ENCODE measurements around the gene ATP2C1. TPM values are rescaled to one million over a fixed set of nuclear protein-coding genes. Genes with fewer than 3 reads are reported as not detected.

The ATP2C1 gene
- total and polyA plus RNA-seq, 9 of the 15 experiments (the other 6 are each of a cell fraction or from before 2014, with no cell fraction given), result 10.0 to 53.5 (median 27.9) TPM

DNA sequence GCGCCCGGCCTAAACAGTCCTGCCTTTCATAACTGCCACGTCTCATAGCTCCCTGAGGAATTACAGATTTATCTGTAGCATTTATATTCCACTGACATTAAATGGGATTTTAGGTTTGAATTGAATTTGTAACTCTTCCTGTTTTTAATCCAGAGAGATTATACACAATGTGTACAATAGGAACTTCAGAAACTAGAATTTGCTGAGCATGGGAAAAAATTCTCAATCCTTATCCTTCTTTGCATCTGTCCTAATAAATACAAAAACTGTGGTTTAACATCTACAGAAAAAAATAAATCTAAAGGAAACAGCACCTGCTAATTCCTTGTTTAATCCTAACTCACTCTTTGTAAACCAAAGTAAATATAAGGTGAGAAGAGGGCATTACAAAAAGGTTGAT lies 135.0 kb downstream of the ATP2C1 start:
- Histone ChIP-seq H4K20me1 (replicated peaks; ENCODE audit: control insufficient read depth, insufficient read depth, low read length) (no peaks in the 10 kb centered on the region), H3K9me1 (ENCODE audit: control insufficient read depth, insufficient read depth, low read length) (no peaks in the 10 kb centered on the region), H3K4me3 (no peak overlapping the region), H3K9ac (ENCODE audit: insufficient read depth in 1 of 2, low read depth in 2 of 2, low read length in 2 of 2) (no peak overlapping the region), H3K79me2 (ENCODE audit: control insufficient read depth, insufficient read depth, low read length) (peaks cover 3% of the 10 kb centered on the region; the same call in 1 of the 3 replicates), H3K9me3 (replicated peaks; ENCODE audit: control insufficient read depth, insufficient read depth, low read depth, low read length) (no peaks in the 10 kb centered on the region), H2AFZ (ENCODE audit: low read depth, low read length) (no peak overlapping the region), H3K4me1 (replicated peaks in 1 of 2; ENCODE audit: control insufficient read depth in 2 of 2, insufficient read depth in 2 of 2, low read length in 2 of 2) (peaks cover 3 to 4% of the 10 kb centered on the region in 2 experiments; a peak in 3 of 5 replicates), H3K27ac (ENCODE audit: extremely low read depth, low read depth, low read length) (no peak overlapping the region), H3K27me3 (ENCODE audit: control insufficient read depth in 2 of 2, insufficient read depth in 2 of 2, low read length in 2 of 2) (no peaks in the 10 kb centered on the region), H3K36me3 (ENCODE audit: control insufficient read depth, insufficient read depth, low read length) (peaks cover 12% of the 10 kb centered on the region; the same call in 2 of the 3 replicates), H3K4me2 (ENCODE audit: insufficient read depth, low read length) (no peak overlapping the region)
- no TSS peak for BruUV-seq (replicated peaks)
- FAIRE-seq (no peak), DNase-seq (ENCODE audit: extremely low read depth in 1 of 4, low spot score in 3 of 4) (no peak), ATAC-seq (no peak)
- 76% methylated on average over 3 of the region's 3 CpGs for WGBS (ENCODE audit: insufficient coverage, low coverage, missing lambda C conversion rate)
- in situ Hi-C loops (cut with MboI) (loop anchor here (25.0 kb wide), 2 partner anchors 458 to 983 kb away; no protein-coding TSS in a partner anchor), intact Hi-C loops (cut with micrococcal nuclease) (loop anchor here (10.0 kb wide), 3 partner anchors 134 to 334 kb away; partner anchors contain the start of genes ATP2C1 and PIK3R4)
- POLR2A ChIA-PET, result no interaction called here
- CTCF ChIA-PET (ENCODE audit: low intra/inter-chr PET ratio), result no interaction called here
- TF ChIP-seq EGR1 (conservative IDR thresholded peaks at IDR 0.05) (no peak), NFATC3 (IDR thresholded peaks at IDR 0.05) (no peak), ZNF316 (IDR thresholded peaks at IDR 0.05) (peak; percentile 53)
- TF ChIP-seq, protein P1, sequence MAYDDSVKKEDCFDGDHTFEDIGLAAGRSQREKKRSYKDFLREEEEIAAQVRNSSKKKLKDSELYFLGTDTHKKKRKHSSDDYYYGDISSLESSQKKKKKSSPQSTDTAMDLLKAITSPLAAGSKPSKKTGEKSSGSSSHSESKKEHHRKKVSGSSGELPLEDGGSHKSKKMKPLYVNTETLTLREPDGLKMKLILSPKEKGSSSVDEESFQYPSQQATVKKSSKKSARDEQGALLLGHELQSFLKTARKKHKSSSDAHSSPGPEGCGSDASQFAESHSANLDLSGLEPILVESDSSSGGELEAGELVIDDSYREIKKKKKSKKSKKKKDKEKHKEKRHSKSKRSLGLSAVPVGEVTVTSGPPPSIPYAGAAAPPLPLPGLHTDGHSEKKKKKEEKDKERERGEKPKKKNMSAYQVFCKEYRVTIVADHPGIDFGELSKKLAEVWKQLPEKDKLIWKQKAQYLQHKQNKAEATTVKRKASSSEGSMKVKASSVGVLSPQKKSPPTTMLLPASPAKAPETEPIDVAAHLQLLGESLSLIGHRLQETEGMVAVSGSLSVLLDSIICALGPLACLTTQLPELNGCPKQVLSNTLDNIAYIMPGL (CRISPR knock-in tag; IDR thresholded peaks at IDR 0.05), result no peak
- TF ChIP-seq, protein P2, sequence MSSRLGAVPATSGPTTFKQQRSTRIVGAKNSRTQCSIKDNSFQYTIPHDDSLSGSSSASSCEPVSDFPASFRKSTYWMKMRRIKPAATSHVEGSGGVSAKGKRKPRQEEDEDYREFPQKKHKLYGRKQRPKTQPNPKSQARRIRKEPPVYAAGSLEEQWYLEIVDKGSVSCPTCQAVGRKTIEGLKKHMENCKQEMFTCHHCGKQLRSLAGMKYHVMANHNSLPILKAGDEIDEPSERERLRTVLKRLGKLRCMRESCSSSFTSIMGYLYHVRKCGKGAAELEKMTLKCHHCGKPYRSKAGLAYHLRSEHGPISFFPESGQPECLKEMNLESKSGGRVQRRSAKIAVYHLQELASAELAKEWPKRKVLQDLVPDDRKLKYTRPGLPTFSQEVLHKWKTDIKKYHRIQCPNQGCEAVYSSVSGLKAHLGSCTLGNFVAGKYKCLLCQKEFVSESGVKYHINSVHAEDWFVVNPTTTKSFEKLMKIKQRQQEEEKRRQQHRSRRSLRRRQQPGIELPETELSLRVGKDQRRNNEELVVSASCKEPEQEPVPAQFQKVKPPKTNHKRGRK (tag; IDR thresholded peaks at IDR 0.05), result no peak
